Measurements from ENCODE around the gene HOXC11.

- no peak for TF ChIP-seq CTCF (IDR thresholded peaks at IDR 0.05)
- no peak for TF ChIP-seq POLR2A (IDR thresholded peaks at IDR 0.05)
Observed at GRCh38 chr12:53975064-53975471, 2.1 kb downstream of the HOXC11 start.

All from esophagus squamous epithelium (tissue), 4 donors.